ENCODE measurements around the gene RAB11FIP5.

GRCh38 chr2:73072129-73072395 is 40.7 kb downstream of the RAB11FIP5 start:
- no peak for TF ChIP-seq CTCF (IDR thresholded peaks at IDR 0.05; ENCODE audit: insufficient read depth, low read length, poor library complexity, severe bottlenecking)
- TF ChIP-seq EZH2phosphoT487 (conservative IDR thresholded peaks at IDR 0.05; ENCODE audit: low read length): no peak
